Measurements from ENCODE around the gene TBC1D1. TPM values are rescaled to one million over a fixed set of nuclear protein-coding genes. Genes with fewer than 3 reads are reported as not detected.
A peak's percentile ranks its signal among the peaks of the same experiment; 100 is the strongest.

The TBC1D1 gene
- total RNA-seq, 1 donor, result 101 TPM

GRCh38 chr4:38002451-38003071 is 111.7 kb downstream of the TBC1D1 start:
- no peak for DNase-seq (ENCODE audit: low read depth)
- no peak for TF ChIP-seq CTCF (IDR thresholded peaks at IDR 0.05; ENCODE audit: insufficient read depth, low read depth, low read length)
- no peak overlapping the region for H3K4me3 ChIP-seq (ENCODE audit: low read depth, low read length)

GRCh38 chr4:38003102-38003501 is 112.2 kb downstream of the TBC1D1 start:
- no peak for DNase-seq (ENCODE audit: low read depth)
- H3K4me3 ChIP-seq (ENCODE audit: low read depth, low read length), result no peak overlapping the region
- TF ChIP-seq CTCF (IDR thresholded peaks at IDR 0.05; ENCODE audit: insufficient read depth, low read depth, low read length), result no peak

- TF ChIP-seq CTCF (IDR thresholded peaks at IDR 0.05; ENCODE audit: insufficient read depth, low read depth, low read length), result no peak
- H3K4me3 ChIP-seq (ENCODE audit: low read depth, low read length), result no peak overlapping the region
- no peak for DNase-seq (ENCODE audit: low read depth)
Observed at GRCh38 chr4:38003628-38004027, 112.7 kb downstream of the TBC1D1 start.

- no peak overlapping the region for H3K4me3 ChIP-seq (ENCODE audit: low read depth, low read length)
- TF ChIP-seq CTCF (IDR thresholded peaks at IDR 0.05; ENCODE audit: insufficient read depth, low read depth, low read length), result no peak
- peak; percentile 52 for DNase-seq (ENCODE audit: low read depth)
Observed at GRCh38 chr4:38004062-38004461, 113.2 kb downstream of the TBC1D1 start.

- H3K4me3 ChIP-seq (ENCODE audit: low read depth, low read length), result no peak overlapping the region
- no peak for TF ChIP-seq CTCF (IDR thresholded peaks at IDR 0.05; ENCODE audit: insufficient read depth, low read depth, low read length)
- DNase-seq (ENCODE audit: low read depth), result no peak
Observed at GRCh38 chr4:38004887-38005286, 114.0 kb downstream of the TBC1D1 start.

GRCh38 chr4:38005637-38006036 is 114.8 kb downstream of the TBC1D1 start:
- no peak for TF ChIP-seq CTCF (IDR thresholded peaks at IDR 0.05; ENCODE audit: insufficient read depth, low read depth, low read length)
- no peak for DNase-seq (ENCODE audit: low read depth)
- no peak overlapping the region for H3K4me3 ChIP-seq (ENCODE audit: low read depth, low read length)

- no peak overlapping the region for H3K4me3 ChIP-seq (ENCODE audit: low read depth, low read length)
- TF ChIP-seq CTCF (IDR thresholded peaks at IDR 0.05; ENCODE audit: insufficient read depth, low read depth, low read length), result no peak
Observed at GRCh38 chr4:38007645-38008044, 116.8 kb downstream of the TBC1D1 start.

More at GRCh38 chr4:38007645-38008044, 116.8 kb downstream of the TBC1D1 start:
- DNase-seq (ENCODE audit: low read depth), result no peak
